Measurements from ENCODE around the gene TLK1.

The TLK1 gene

DNA sequence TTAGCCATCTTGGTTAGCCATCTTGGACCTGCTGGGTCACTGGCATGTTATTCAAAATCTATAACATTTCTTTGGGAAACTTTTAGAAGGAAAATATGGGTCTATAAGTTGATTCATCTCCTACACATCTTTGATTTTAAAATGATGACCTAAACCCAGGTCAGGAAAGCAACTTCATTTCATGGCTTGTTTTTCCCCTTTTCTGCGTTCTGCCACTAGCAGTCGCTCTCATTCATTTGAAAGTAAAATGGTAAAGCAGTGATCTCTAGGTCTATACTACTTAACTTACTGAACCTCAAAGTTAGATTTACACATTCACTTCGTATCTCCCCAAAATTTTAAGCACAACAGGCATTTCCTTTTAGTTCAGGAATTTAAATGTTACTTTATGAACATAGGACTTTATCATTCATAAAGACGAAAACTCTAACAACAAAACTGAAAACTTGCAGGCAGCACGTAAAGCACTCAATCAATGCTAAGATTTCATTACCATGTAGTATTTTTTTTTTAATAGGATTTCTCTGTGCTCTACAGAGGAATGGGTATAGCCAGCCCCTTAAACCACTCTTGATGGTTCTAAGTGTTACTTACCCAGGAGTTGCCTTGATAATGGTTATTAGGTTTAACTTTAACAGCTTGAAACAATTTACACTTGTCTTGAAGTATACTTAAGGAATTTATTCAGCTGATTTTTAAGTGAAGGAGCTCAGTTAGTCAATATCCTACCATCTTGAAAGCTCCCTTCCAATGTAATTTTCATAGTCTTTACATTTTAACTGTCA lies 169.1 kb downstream of the TLK1 start:
- FAIRE-seq: peak; percentile 31

GRCh38 chr2:170986566-170987258 lies 174.0 kb downstream of the TLK1 start:
- no peak for FAIRE-seq

- no peak for FAIRE-seq
Observed at GRCh38 chr2:170985407-170985806, 175.3 kb downstream of the TLK1 start.

GRCh38 chr2:170984079-170984478 lies 176.6 kb downstream of the TLK1 start:
- no peak for FAIRE-seq

GRCh38 chr2:170975943-170976270 lies 184.8 kb downstream of the TLK1 start:
- no peak for FAIRE-seq

- no peak for FAIRE-seq
Observed at GRCh38 chr2:170975127-170975942, 185.4 kb downstream of the TLK1 start.

DNA sequence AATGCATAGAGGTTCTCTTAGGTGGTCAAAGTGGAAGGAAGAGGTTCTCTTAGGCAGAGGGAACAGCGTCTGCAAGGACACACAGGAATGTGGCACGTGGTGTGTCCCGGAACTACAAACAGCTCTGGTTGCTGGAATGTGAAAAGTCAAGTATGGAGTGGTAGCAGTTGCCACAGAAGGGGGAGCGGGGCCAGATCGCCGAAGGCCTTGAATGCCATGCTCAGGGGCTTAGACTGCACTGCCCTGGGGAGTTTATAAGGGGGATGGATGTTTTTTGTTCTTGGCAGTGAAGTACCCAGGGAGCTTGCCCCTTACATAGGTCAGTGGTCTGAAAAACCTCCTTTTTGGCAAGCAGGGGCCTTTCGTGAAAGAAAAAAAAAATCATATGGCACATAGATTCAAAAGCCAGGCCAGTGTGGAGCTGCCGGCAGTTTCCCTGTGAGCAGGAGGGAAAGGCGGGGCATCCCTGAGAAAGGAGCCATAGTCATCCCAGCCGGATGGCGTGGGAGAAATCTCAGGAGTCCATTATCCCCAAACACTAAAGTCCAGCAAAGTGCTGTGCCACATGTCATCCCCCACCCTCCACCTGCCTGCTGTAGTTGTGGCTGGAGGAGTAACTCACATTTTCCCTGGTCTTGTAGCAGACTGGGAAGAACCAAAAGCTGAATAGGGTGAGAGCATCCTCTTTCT lies 186.2 kb downstream of the TLK1 start:
- no peak for FAIRE-seq

- FAIRE-seq: no peak
Observed at GRCh38 chr2:170973492-170974303, 187.0 kb downstream of the TLK1 start.

- FAIRE-seq: no peak
Observed at GRCh38 chr2:170973225-170973491, 187.5 kb downstream of the TLK1 start.

- no peak for FAIRE-seq
Observed at GRCh38 chr2:170972296-170973224, 188.1 kb downstream of the TLK1 start.

DNA sequence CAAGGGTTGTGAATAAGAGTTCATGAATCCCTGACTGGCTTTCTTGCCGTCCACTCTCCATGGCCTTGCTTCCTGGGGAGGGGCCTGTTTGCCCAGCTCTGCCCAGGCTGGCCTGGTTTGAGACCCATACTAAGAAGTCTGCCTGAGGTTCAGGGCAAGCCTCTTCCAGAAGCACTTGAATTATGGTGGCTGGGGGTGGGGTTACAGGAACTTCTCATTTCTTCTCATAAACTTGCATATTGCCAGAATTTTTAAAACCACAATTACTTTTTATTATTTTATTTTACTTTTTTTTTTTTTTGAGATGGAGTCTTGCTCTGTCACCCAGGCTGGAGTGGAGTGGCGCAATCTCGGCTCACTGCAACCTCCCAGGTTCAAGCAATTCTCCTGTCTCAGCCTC lies 189.6 kb downstream of the TLK1 start:
- no peak for FAIRE-seq

DNA sequence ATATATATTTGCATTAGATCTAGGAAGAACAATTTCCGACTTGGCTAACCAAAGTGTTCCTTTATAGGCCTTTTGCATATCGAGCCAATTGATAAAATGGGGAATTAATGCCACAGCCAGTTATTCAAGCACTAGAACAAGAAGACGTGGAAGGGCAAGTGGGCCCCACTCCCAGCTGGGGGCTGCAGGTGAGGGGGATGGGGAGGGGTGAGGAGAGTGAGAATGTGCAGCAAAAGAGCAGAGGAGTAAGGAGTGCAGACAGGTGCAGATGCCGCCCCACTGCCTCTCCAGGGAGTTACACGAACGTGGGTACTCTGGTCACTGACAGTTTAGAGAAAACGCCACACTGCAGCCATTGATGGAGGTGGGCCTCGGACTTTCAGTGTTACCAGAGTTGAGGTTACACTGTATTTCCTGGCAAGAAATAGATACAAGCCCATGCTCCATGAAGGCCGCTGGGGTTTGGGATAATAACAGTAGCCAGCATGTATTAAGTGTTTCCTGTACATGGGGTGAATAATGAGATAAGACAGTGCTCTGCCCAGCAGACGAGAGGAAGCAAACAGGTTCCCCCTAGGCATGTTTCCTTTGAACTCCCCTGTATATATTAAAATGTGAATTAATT lies 190.7 kb downstream of the TLK1 start:
- no peak for FAIRE-seq

DNA sequence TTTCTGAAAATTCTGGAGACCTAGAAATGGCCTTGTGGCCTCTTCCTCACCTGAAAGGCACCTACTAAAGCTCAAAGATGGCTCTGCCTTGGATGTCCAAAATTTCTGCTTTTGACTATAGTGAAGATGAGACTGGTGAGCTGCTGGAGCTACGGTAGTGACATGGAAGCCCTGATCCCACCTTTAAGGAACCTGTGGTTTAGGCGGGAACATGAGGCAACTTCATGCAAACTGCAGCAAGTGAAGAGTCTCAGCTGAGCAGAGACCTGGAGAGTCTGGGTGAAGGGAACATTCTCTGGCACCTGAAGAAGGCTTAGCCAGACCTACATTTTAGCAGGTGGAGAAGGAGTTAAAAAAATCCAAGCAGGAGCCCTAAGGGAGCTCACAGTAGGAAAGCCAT lies 191.7 kb downstream of the TLK1 start:
- FAIRE-seq: no peak

- no peak for FAIRE-seq
Observed at GRCh38 chr2:170968205-170969003, 192.3 kb downstream of the TLK1 start.

DNA sequence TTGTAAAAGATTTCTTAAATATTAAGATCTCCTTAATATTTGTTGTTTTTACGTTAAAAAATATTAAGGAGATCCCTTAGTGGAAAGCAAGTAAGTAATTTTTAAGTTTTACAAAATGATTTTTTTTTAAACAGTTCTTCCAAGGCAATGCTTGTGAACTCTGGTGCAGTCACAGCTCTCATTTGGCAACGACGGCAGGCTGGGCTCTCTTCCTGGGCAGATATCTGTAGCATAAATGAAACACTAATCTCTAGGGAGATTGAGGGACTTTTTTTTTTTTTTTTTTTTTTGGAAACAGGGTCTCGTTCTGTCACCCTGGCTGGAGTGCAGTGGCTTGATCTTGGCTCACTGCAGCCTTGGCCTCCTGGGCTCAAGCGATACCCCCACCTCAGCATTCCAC lies 193.1 kb downstream of the TLK1 start:
- FAIRE-seq: no peak

- FAIRE-seq: no peak
Observed at GRCh38 chr2:170966648-170967396, 193.9 kb downstream of the TLK1 start.

- FAIRE-seq: no peak
Observed at GRCh38 chr2:170965446-170966225, 195.1 kb downstream of the TLK1 start.

DNA sequence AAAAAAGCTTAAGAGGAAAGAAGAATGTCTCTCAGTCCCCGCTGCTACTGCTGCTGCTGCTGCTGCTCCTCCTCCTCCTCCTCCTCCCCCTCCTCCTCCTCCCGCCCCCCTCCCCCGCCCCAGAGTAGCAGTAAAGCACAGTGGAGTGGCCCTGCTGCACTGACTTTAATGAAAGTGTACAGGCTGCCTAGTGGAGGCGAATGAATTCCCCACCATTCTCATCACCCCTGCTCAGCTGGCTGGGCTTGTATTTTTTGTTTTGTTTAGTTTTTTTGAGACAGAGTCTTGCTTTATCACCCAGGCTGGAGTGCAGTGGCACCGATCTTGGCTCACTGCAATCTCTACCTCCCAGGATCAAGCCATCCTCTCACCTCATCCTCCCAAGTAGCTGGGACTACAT lies 197.3 kb downstream of the TLK1 start:
- FAIRE-seq: no peak
